GM11168 (cell line): Measurements from ENCODE around the gene USP48.

Experiments used
- in situ Hi-C: fragments of 300-500 bp; cut with MboI; formaldehyde crosslinking; loops from one replicate; pipeline ENCODE4 v1.12.0; 2022; ENCODE audit warnings: low sequenced_read_pairs; ENCODE audit not compliant: unreplicated experiment

USP48 gene

GRCh38 chr1:21630571-21631343 lies 152.2 kb downstream of the USP48 start:
- in situ Hi-C loops, result loop anchor here (25.0 kb wide), 1 partner anchor 393 kb away; no protein-coding TSS in a partner anchor

DNA sequence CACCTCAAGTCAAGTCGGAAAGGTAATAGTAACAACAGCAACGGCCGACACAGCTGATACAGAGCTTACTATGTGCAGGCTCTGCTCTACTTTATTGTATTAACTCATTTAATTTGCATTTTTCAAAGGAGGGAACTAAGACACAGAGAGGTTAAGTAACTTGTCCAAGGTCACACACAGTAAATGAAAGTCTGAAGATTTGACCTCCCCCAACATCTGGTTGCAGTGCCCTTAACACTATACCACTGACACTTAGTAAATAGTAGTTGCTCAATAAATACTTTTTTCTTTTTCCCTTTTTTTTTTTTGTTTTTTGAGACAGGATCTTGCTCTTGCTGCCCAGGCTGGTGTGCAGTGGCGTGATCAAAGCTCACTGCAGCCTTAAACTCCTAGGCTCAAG lies 153.0 kb downstream of the USP48 start:
- in situ Hi-C loops, result loop anchor here (25.0 kb wide), 1 partner anchor 393 kb away; no protein-coding TSS in a partner anchor

DNA sequence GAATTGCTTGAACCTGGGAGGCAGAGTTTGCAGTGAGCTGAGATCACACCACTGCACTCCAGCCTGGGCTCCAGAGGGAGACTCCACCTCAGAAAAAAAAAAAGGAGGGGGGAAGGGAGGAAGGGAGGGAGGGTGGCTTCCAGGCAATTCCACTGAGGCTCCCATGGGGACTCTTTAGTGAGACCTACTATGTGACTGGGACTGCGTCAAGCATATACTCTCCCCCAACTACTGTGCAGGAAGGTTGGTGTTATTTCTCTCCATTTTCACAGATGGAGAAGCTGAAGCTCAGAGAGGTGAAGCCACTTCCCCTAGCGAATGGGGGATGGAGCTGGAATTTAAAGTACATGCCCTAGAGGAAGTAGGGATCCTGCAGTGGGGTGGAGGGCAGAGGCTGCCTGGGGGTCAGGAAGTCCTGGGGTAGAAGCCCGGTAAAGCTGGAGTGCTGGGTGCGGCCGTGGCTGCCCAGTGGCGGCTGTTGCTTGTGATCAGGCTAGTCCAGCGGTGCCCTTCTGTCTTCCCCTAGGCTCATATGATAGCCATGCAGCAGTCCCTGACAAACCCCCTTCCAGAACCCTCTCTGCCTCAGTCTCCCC lies 154.1 kb downstream of the USP48 start:
- in situ Hi-C loops, result loop anchor here (25.0 kb wide), 1 partner anchor 392 kb away; no protein-coding TSS in a partner anchor
